Measurements from ENCODE around the gene NTNG1. TPM values are rescaled to one million over a fixed set of nuclear protein-coding genes. Genes with fewer than 3 reads are reported as not detected.
"Not testable (repeated sequence)": the region's sequence is repeated elsewhere in the genome, so short reads cannot be mapped to it uniquely, and the experiment has no call there.

The NTNG1 gene
- total and polyA plus RNA-seq, 12 donors: 0.13 to 4.6 (median 2.8) TPM; not detected in 2

GRCh38 chr1:107231291-107231690 is 90.5 kb downstream of the NTNG1 start:
- DNase-seq: no peak
- no peaks in the 10 kb centered on the region for H3K27me3 ChIP-seq
- H3K4me1 ChIP-seq (replicated peaks in 1 of 2): no peaks in the 10 kb centered on the region
- WGBS, 4 donors: 78 to 92% (median 85%) methylated on average over 2 of the region's 2 CpGs
- no peaks in the 10 kb centered on the region for H3K9me3 ChIP-seq (replicated peaks in 1 of 3)
- no peak overlapping the region for H3K4me3 ChIP-seq
- no peak overlapping the region for H3K27ac ChIP-seq
- no peak for TF ChIP-seq CTCF (IDR thresholded peaks at IDR 0.05)
- H3K36me3 ChIP-seq (replicated peaks in 1 of 2): no peaks in the 10 kb centered on the region
- intact Hi-C loops (cut with DNase I): no loop called here

- no peak overlapping the region for H3K4me3 ChIP-seq
- 48 to 66% (median 63%) methylated on average over 2 of the region's 2 CpGs for WGBS, 4 donors
- TF ChIP-seq CTCF (IDR thresholded peaks at IDR 0.05) (no peak), POLR2A (IDR thresholded peaks at IDR 0.05) (no peak)
- no peaks in the 10 kb centered on the region for H3K4me1 ChIP-seq (replicated peaks in 1 of 2)
- no peaks in the 10 kb centered on the region for H3K27me3 ChIP-seq
- H3K27ac ChIP-seq: no peak overlapping the region
- no peaks in the 10 kb centered on the region for H3K9me3 ChIP-seq (replicated peaks in 1 of 3)
- H3K36me3 ChIP-seq (replicated peaks in 1 of 2): no peaks in the 10 kb centered on the region
- intact Hi-C loops (cut with DNase I): no loop called here
- no peak for DNase-seq
These were observed 91.6 kb downstream of the NTNG1 start for GRCh38 chr1:107232426-107232825.

GRCh38 chr1:107236760-107237159 is 95.9 kb downstream of the NTNG1 start:
- H3K27ac ChIP-seq; H3K27me3 ChIP-seq; H3K36me3 ChIP-seq (replicated peaks in 1 of 2); H3K4me1 ChIP-seq (replicated peaks in 1 of 2); H3K4me3 ChIP-seq; H3K9me3 ChIP-seq (replicated peaks in 1 of 3); intact Hi-C loops (cut with DNase I); DNase-seq: not testable (repeated sequence)
- WGBS, 4 donors: 90 to 98% (median 92%) methylated on average over 3 of the region's 3 CpGs

- no peak for DNase-seq
- 73 to 85% (median 79%) methylated on average over 7 of the region's 7 CpGs for WGBS, 4 donors
- TF ChIP-seq CTCF (IDR thresholded peaks at IDR 0.05) (no peak), POLR2A (IDR thresholded peaks at IDR 0.05) (no peak)
- intact Hi-C loops (cut with DNase I): no loop called here
- Histone ChIP-seq H3K27ac (no peak overlapping the region), H3K4me3 (no peak overlapping the region), H3K4me1 (replicated peaks in 1 of 2) (no peaks in the 10 kb centered on the region), H3K9me3 (replicated peaks in 1 of 3) (no peaks in the 10 kb centered on the region), H3K36me3 (replicated peaks in 1 of 2) (no peaks in the 10 kb centered on the region), H3K27me3 (no peaks in the 10 kb centered on the region)
These were observed 102.6 kb downstream of the NTNG1 start for GRCh38 chr1:107243461-107243860.

GRCh38 chr1:107244709-107245500 is 104.1 kb downstream of the NTNG1 start:
- 42 to 52% (median 44%) methylated on average over 7 of the region's 7 CpGs for WGBS, 4 donors
- intact Hi-C loops (cut with DNase I): no loop called here

More at GRCh38 chr1:107244709-107245500, 104.1 kb downstream of the NTNG1 start:
- no peaks in the 10 kb centered on the region for H3K9me3 ChIP-seq (replicated peaks in 1 of 3)
- no peaks in the 10 kb centered on the region for H3K27me3 ChIP-seq
- no peak overlapping the region for H3K27ac ChIP-seq
- no peaks in the 10 kb centered on the region for H3K36me3 ChIP-seq (replicated peaks in 1 of 2)
- H3K4me3 ChIP-seq: no peak overlapping the region
- no peaks in the 10 kb centered on the region for H3K4me1 ChIP-seq (replicated peaks in 1 of 2)
- no peak for DNase-seq
- no peak for TF ChIP-seq POLR2A (IDR thresholded peaks at IDR 0.05)
- no peak for TF ChIP-seq CTCF (IDR thresholded peaks at IDR 0.05)
